ENCODE data around the gene DCD.

The DCD gene

DNA sequence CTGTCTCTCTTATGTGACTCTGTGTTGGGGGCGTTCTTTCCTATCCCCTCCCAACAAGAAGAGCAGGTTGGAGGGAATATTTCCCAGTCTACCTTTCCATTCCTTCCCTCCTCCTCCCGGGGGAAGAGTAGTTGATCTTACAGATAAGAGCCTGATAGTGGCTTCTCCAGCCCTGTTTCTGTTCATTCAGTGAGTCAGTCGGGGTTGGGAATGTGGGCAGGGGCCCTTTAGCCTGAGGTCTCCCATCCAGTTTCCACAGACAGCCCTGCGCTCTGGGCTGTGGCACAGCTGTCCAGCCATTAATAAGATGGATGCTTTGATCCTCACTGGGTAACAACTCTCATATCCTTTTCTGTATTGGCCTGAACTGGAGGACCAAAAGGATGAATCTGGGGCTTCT, 41.6 kb downstream of the DCD start:
- DNase-seq (ENCODE audit: low read depth) = no peak

GRCh38 chr12:54605138-54605970, 42.8 kb downstream of the DCD start:
- DNase-seq (ENCODE audit: low read depth) = no peak

- no peak for DNase-seq (ENCODE audit: low read depth)
Observed at GRCh38 chr12:54604436-54604835, 43.7 kb downstream of the DCD start.

DNA sequence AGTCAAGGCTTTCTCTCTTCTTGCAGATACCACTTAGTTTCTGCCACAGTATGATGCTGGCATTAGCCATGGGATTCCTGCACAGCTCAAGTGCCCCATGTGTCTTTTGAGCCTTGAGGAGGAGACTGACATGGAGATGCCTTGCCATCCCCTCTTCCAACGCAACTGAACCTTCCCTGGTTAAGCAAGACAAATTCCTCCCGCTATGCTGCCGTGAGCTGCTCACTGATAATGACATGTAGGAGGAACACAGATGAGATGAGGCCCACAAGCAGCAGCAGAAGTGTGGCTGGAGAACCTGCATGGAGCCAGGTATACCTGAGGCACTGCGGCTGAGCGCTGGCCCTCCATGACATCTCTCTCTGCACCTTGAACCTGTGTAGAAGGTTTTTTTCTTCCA, 44.3 kb downstream of the DCD start:
- no peak for DNase-seq (ENCODE audit: low read depth)

GRCh38 chr12:54603173-54603814, 44.9 kb downstream of the DCD start:
- no peak for DNase-seq (ENCODE audit: low read depth)

GRCh38 chr12:54602661-54603060, 45.5 kb downstream of the DCD start:
- DNase-seq (ENCODE audit: low read depth) = no peak

DNA sequence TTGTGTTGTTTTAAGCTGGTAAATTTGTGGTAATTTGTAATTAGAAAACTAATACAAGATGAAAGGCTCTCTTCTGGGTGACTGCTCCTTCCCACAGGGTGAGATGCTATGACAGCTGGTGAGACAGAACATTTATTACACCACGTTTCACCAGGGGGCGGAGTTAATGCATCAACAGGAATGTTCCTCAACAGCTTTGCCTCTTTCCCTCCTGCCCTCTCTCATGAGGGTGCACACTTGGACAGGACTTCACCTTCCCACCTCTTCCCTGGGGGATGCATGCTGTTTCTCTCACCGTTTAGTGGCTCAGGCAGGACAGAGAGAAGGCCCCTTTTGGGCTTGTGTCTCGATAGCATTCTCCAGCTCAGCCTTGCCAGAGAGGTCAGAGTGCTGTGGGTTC, 46.3 kb downstream of the DCD start:
- DNase-seq (ENCODE audit: low read depth) = no peak

- no peak for DNase-seq (ENCODE audit: low read depth)
Observed at GRCh38 chr12:54598970-54599369, 49.2 kb downstream of the DCD start.

- DNase-seq (ENCODE audit: low read depth) = peak; percentile 6
Observed at GRCh38 chr12:54596526-54596946, 51.6 kb downstream of the DCD start.

DNA sequence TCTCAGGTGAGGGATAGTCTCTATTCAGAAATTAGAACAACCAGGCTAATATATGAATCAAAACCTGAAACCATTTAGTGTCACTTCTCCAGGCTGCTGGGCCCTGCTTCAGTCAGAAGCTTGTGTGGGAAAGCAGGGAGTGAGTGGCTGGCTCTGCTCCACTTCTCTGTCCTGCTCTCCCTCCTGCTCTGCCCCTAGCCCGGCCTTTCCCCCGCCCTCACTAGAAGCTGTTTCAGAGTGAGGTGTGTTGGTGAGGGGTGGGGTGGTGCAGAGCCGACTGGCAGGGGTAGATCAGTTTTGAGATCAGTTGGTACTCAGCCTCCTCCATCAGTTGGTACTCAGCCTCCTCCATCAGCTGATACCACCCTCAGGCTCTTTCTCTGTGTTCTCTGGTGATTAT, 52.7 kb downstream of the DCD start:
- DNase-seq (ENCODE audit: low read depth) = no peak

All from stimulated activated CD8-positive, alpha-beta memory T cell treated with anti-CD3 and anti-CD28 coated beads, Interleukin-15, amount 100 ng/mL, for 24 hours (primary cell).